Camera-type eye (tissue), 1 donor: ENCODE results near the gene ELAPOR1. TPM values are rescaled to one million over a fixed set of nuclear protein-coding genes. Genes with fewer than 3 reads are reported as not detected.

Experiments used
- total RNA-seq: library from RNA; depleted of rRNA; stranded (reverse); fragments of >200 nt; gene quantifications from one replicate; pipeline ENCODE4 v1.2.3, GENCODE V29; 2014

The ELAPOR1 gene, protein sequence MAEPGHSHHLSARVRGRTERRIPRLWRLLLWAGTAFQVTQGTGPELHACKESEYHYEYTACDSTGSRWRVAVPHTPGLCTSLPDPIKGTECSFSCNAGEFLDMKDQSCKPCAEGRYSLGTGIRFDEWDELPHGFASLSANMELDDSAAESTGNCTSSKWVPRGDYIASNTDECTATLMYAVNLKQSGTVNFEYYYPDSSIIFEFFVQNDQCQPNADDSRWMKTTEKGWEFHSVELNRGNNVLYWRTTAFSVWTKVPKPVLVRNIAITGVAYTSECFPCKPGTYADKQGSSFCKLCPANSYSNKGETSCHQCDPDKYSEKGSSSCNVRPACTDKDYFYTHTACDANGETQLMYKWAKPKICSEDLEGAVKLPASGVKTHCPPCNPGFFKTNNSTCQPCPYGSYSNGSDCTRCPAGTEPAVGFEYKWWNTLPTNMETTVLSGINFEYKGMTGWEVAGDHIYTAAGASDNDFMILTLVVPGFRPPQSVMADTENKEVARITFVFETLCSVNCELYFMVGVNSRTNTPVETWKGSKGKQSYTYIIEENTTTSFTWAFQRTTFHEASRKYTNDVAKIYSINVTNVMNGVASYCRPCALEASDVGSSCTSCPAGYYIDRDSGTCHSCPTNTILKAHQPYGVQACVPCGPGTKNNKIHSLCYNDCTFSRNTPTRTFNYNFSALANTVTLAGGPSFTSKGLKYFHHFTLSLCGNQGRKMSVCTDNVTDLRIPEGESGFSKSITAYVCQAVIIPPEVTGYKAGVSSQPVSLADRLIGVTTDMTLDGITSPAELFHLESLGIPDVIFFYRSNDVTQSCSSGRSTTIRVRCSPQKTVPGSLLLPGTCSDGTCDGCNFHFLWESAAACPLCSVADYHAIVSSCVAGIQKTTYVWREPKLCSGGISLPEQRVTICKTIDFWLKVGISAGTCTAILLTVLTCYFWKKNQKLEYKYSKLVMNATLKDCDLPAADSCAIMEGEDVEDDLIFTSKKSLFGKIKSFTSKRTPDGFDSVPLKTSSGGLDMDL
- total RNA-seq = 7.4 TPM

GRCh38 chr1:109113590-109114341 lies at the start of gene ELAPOR1:
Gene ELAPOR1 (plus strand): TSS chr1:109114115. CDS start chr1:109114184, 69 bp downstream.

DNA sequence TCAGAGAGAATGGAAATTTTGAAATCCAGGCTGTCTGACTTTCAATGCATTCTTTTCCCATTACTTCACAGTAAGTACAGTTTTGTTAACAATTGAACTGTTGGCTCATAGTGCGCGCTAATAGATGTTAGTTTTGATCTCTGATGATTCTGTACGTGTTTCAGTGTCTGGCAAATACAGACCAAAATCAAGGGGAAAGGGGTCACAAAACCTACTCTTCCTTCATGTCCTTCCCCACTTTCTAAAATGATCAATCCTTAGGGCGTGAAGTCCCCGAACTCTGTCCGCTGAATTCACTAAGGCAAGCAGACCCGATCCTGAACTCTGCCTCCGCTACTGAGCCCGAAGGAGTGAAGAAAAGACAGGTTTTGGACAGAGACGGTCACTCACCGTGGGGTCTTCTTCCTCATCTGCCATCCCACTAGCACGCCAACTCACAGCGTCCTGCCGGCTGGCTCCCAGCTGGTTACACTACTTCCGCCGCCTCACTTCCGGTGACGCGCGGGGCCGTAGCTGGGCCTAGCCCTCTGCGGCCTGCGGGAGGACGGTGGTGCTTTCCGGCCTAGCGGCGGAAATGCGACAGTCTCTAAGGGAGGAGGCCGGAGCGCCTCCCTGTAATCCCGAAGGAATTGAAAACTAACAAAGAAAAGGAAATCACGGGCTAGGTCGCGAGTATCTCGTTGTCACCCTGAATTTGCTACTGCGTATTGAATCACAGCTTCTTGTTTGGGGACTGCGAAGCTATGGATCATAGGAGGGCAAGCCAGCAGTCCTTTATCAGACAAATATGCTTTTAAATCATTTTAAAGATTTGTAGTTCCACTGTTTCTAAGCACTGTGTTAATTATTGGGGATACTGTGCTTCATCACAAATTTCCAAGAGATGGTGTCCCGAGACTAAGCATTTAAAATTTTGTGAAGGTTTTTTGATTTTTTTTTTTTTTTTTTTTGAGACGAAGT lies 38.1 kb upstream of the ELAPOR1 start, which contains the start of gene TAF13:
Gene TAF13, minus strand, starts transcription at position 473 of the 960 bp plus-strand sequence. Its CDS starts 56 bp downstream, at position 417.

DNA sequence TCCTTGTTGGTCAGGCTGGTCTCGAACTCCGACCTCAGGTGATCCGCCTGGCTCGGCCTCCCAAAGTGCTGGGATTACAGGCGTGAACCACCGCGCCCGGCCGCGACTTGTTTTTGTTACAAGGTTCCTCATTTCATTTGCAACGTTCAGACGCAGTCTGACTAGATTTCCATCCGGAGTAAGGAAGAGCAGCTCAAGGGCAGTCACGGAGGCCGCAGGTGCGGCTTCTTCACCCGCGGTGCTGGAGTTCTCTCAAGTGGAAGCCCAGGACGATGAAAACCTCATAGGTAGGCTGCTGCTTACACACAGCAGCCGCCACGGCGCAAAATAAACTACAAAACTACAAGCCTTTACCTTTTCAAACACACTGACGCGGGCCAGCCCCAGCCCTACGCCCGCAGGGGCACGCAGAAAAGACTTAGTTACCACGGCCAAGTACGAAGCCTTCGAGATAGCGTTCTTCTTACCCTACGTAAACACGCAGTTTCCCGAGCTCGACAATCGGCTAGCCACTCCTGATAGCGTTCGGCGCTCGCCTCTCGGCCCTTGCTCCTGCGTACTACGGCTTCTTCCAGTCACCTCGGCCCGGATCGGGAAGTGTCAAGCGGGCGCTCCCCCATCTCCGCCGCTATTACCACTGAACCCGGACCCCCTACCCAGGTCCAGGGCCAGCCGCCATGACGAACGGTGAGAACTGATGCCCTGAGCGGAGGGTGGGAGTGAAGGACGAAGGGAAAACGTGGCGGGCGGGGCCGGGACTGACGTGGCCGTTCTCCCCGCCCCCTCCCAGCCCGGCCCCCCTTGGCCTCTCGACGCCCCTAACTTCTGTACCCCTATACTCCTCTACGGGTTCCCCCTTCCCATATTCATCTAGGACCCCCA lies 23.5 kb upstream of the ELAPOR1 start, which contains the start of gene TMEM167B:
Gene TMEM167B, plus strand, starts transcription at position 569 of the 882 bp plus-strand sequence. Its CDS starts 109 bp downstream, at position 678.

Other genes with a start within 250 kb of the ELAPOR1 start
- 35.1 TPM for gene GPSM2, start 237.1 kb upstream of the ELAPOR1 start, total RNA-seq
- gene CLCC1, start 150.6 kb upstream of the ELAPOR1 start, total RNA-seq = 49.7 TPM
- gene WDR47, start 72.0 kb upstream of the ELAPOR1 start, total RNA-seq = 46.0 TPM
- gene TAF13, start 38.1 kb upstream of the ELAPOR1 start, total RNA-seq = 46.1 TPM
- gene TMEM167B, start 23.4 kb upstream of the ELAPOR1 start, total RNA-seq = 38.5 TPM
- gene SARS1, start 99.8 kb downstream of the ELAPOR1 start, total RNA-seq = 142 TPM
- gene CELSR2, start 135.4 kb downstream of the ELAPOR1 start, total RNA-seq = 35.2 TPM
- gene PSRC1, start 169.0 kb downstream of the ELAPOR1 start, total RNA-seq = 13.7 TPM
- 0.55 TPM for gene MYBPHL, start 192.9 kb downstream of the ELAPOR1 start, total RNA-seq